GM19099 (cell line): ENCODE results near the gene SNRPD1.

Source experiments
- POLR2A ChIP-seq: IDR thresholded peaks from 3 replicates; pipeline ENCODE4 v1.6.1; 2011; ENCODE audit warnings: low read depth; ENCODE audit not compliant: insufficient read length; ENCODE audit errors: extremely low read depth

The SNRPD1 gene

DNA sequence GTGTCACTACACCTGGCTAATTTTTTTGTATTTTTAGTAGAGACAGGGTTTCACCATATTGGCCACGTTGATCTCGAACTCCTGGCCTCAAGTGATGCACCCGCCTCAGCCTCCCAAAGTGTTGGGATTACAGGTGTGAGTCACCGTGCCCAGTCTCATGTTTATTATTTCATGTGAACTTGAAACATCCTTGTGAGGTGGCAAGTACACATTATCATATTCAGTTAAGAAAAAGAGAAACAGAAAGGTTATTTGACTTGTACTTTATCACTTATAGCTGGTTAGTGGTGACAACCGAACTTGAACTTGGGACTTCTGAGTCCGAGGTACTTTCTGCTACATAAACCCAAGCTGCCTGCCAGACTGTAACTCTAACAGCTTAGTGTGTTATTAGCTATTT is 68.0 kb downstream of the SNRPD1 start:
- TF ChIP-seq POLR2A, result no peak

DNA sequence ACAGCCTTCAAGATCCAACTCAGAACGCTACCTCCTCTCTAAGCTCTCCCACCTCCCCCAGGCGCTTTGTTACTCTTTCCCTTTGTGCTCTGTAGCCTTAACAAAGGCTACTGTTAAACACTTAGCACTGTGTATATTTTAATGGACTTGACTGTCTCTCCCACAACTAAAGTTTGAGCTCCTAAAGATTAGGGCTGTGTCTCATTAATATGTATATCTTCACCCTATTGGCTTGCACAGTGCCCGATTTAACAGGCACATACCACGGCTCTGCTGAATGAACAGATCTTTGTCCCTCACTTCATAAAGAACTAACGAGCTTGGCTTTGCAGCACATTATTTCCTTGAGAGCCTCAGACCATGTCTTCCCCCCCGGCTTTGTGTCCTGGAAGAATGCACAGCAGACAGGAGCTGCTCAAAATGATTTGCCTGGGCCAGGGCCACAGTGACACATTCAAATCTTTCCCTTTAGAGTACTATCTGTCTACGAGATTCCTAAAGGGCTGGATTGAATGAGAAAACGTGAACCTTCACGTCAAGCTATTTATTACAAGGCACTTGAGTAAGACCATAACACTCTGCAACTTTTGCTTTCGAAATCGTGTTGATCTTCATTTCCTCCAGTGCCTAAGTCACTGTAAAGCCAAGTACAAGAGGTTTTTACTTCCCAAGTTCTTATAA is 70.4 kb downstream of the SNRPD1 start:
- TF ChIP-seq POLR2A, result no peak
